ENCODE measurements around the gene PLA2G6.

GRCh38 chr22:38164551-38164918 is 17.1 kb downstream of the PLA2G6 start:
- TF ChIP-seq CTCF (IDR thresholded peaks at IDR 0.05), result no peak
- no peak for TF ChIP-seq POLR2AphosphoS5 (IDR thresholded peaks at IDR 0.05)
- TF ChIP-seq POLR2A (IDR thresholded peaks at IDR 0.05), result no peak
- no peak for TF ChIP-seq EP300 (IDR thresholded peaks at IDR 0.05; ENCODE audit: low read depth)
